H9 (cell line): ENCODE data around the gene MTHFS. TPM values are rescaled to one million over a fixed set of nuclear protein-coding genes. Genes with fewer than 3 reads are reported as not detected.

Experiments used
- DNase-seq: peaks from one replicate; pipeline ENCODE4 v3.0.0-alpha.2; 2017
- H2AFZ ChIP-seq: one replicate; pipeline ENCODE4 v1.6.1; 2013; ENCODE audit warnings: mild to moderate bottlenecking, low read length, control low read depth, moderate library complexity
- H2AK5ac ChIP-seq: 2 replicates; pipeline ENCODE4 v1.6.1; 2013; ENCODE audit warnings: low read length, control low read depth, mixed read lengths; ENCODE audit not compliant: insufficient read length
- H2BK120ac ChIP-seq: one replicate; pipeline ENCODE4 v1.6.1; 2013; ENCODE audit warnings: low read depth, mild to moderate bottlenecking, low read length, control low read depth, inconsistent platforms; ENCODE audit not compliant: poor library complexity, severe bottlenecking
- H2BK12ac ChIP-seq: 2 replicates; pipeline ENCODE4 v1.6.1; 2013; ENCODE audit warnings: low read length, control low read depth, mixed read lengths, low read depth; ENCODE audit not compliant: insufficient read length
- H2BK15ac ChIP-seq: 2 replicates; pipeline ENCODE4 v1.6.1; 2013; ENCODE audit warnings: low read depth, low read length, control low read depth
- H2BK20ac ChIP-seq: one replicate; pipeline ENCODE4 v1.6.1; 2013; ENCODE audit warnings: low read depth, mild to moderate bottlenecking, low read length, control low read depth, inconsistent platforms; ENCODE audit not compliant: poor library complexity, severe bottlenecking
- H2BK5ac ChIP-seq: 2 replicates; pipeline ENCODE4 v1.6.1; 2013; ENCODE audit warnings: low read length, control low read depth, mixed read lengths; ENCODE audit not compliant: insufficient read length
- H3K14ac ChIP-seq: 2 replicates; pipeline ENCODE4 v1.6.1; 2013; ENCODE audit warnings: low read length, control low read depth; ENCODE audit not compliant: insufficient read depth
- H3K18ac ChIP-seq: 2 replicates; pipeline ENCODE4 v1.6.1; 2013; ENCODE audit warnings: low read depth, mild to moderate bottlenecking, mixed read lengths, low read length, control low read depth; ENCODE audit not compliant: insufficient read length
- H3K23ac ChIP-seq: 2 replicates; pipeline ENCODE4 v1.6.1; 2013; ENCODE audit warnings: low read length, control low read depth, mixed read lengths, low read depth; ENCODE audit not compliant: insufficient read length
- H3K23me2 ChIP-seq: 2 replicates; pipeline ENCODE4 v1.6.1; 2013; ENCODE audit warnings: low read depth, mild to moderate bottlenecking, mixed read lengths, low read length, control low read depth; ENCODE audit not compliant: insufficient read length, poor library complexity, severe bottlenecking
- H3K27ac ChIP-seq: 2 replicates; pipeline ENCODE4 v1.5.1; 2013; ENCODE audit warnings: low read length, control low read depth, mixed read lengths, low read depth; ENCODE audit not compliant: insufficient read length
- H3K27me3 ChIP-seq: 2 replicates; pipeline ENCODE4 v1.6.1; 2013; ENCODE audit warnings: low read length, control low read depth, inconsistent platforms; ENCODE audit not compliant: insufficient read depth
- H3K4ac ChIP-seq: 2 replicates; pipeline ENCODE4 v1.6.1; 2013; ENCODE audit warnings: low read depth, mild to moderate bottlenecking, control low read depth, inconsistent platforms, low read length, moderate library complexity
- H3K4me1 ChIP-seq: 2 replicates; pipeline ENCODE4 v1.6.1; 2013; ENCODE audit warnings: low read length, control low read depth, inconsistent platforms; ENCODE audit not compliant: insufficient read depth
- H3K4me2 ChIP-seq: 2 replicates; pipeline ENCODE4 v1.6.1; 2013; ENCODE audit warnings: low read length, control low read depth, mixed read lengths; ENCODE audit not compliant: insufficient read length, insufficient read depth
- H3K56ac ChIP-seq: 2 replicates; pipeline ENCODE4 v1.6.1; 2013; ENCODE audit warnings: low read depth, mild to moderate bottlenecking, mixed read lengths, low read length, control low read depth; ENCODE audit not compliant: insufficient read length
- H3K79me1 ChIP-seq: 2 replicates; pipeline ENCODE4 v1.6.1; 2013; ENCODE audit warnings: low read depth, mild to moderate bottlenecking, moderate library complexity, low read length, control low read depth, inconsistent platforms; ENCODE audit not compliant: insufficient read depth, poor library complexity, severe bottlenecking
- H3K79me2 ChIP-seq: 2 replicates; pipeline ENCODE4 v1.6.1; 2013; ENCODE audit warnings: low read length, control low read depth, inconsistent platforms; ENCODE audit not compliant: insufficient read depth
- H3K9ac ChIP-seq: 2 replicates; pipeline ENCODE4 v1.6.1; 2013; ENCODE audit warnings: low read length, control low read depth, mixed read lengths; ENCODE audit not compliant: insufficient read length; ENCODE audit errors: extremely low read depth
- H3K9me3 ChIP-seq: one replicate; pipeline ENCODE4 v1.6.1; 2013; ENCODE audit warnings: low read depth, low read length, inconsistent platforms; ENCODE audit not compliant: control insufficient read depth
- H3T11ph ChIP-seq: one replicate; pipeline ENCODE4 v1.6.1; 2013; ENCODE audit warnings: mild to moderate bottlenecking, low read length, control low read depth, inconsistent platforms
- H4K20me1 ChIP-seq: one replicate; pipeline ENCODE4 v1.6.1; 2013; ENCODE audit not compliant: control insufficient read depth, insufficient read length, insufficient read depth
- H4K5ac ChIP-seq: 2 replicates; pipeline ENCODE4 v1.6.1; 2013; ENCODE audit warnings: low read depth, mild to moderate bottlenecking, mixed read lengths, low read length, control low read depth; ENCODE audit not compliant: insufficient read length
- H4K8ac ChIP-seq: replicated peaks from 2 replicates; pipeline ENCODE4 v1.6.1; 2013; ENCODE audit warnings: low read length, control low read depth, mixed read lengths, low read depth; ENCODE audit not compliant: insufficient read length
- H4K91ac ChIP-seq: 2 replicates; pipeline ENCODE4 v1.6.1; 2013; ENCODE audit warnings: low read depth, mild to moderate bottlenecking, moderate library complexity, mixed read lengths, low read length, control low read depth; ENCODE audit not compliant: insufficient read length
- H3K27ac Mint-ChIP-seq, 3 experiments: 2 replicates in 2 of 3; 3 replicates in 1 of 3; pipeline ENCODE4 v1.8.0; 2020 to 2021; ENCODE audit warnings: mixed read lengths in 3 of 3, mild to moderate bottlenecking in 1 of 3, moderate library complexity in 1 of 3
- H3K27me3 Mint-ChIP-seq: 2 replicates; pipeline ENCODE4 v1.8.0; 2021; ENCODE audit warnings: low read depth, mild to moderate bottlenecking, moderate library complexity, mixed read lengths
- H3K36me3 Mint-ChIP-seq, 3 experiments: 2 replicates in 2 of 3; 3 replicates in 1 of 3; pipeline ENCODE4 v1.8.0; 2020 to 2021; ENCODE audit warnings: low read depth in 3 of 3, mixed read lengths in 3 of 3; ENCODE audit not compliant: insufficient read depth in 1 of 3
- H3K4me1 Mint-ChIP-seq, 2 experiments: 2 replicates each; pipeline ENCODE4 v1.8.0; 2020; ENCODE audit warnings: mixed read lengths in 2 of 2
- H3K4me3 Mint-ChIP-seq, 2 experiments: 2 replicates in 1 of 2; 3 replicates in 1 of 2; pipeline ENCODE4 v1.8.0; 2020 to 2021; ENCODE audit warnings: mild to moderate bottlenecking in 2 of 2, mixed read lengths in 2 of 2, moderate library complexity in 1 of 2
- H3K9me3 Mint-ChIP-seq, 2 experiments: 2 replicates in 1 of 2; 3 replicates in 1 of 2; pipeline ENCODE4 v1.8.0; 2020; ENCODE audit warnings: mild to moderate bottlenecking in 2 of 2, mixed read lengths in 2 of 2, moderate library complexity in 1 of 2
- total RNA-seq: library from RNA; stranded (reverse); gene quantifications from 2 replicates; pipeline ENCODE4 v1.2.1, GENCODE V29; 2021
- TF ChIP-seq, protein P1 (sequence below): fragments of 200-600 bp; sonication (generic); conservative IDR thresholded peaks from 3 replicates; pipeline ENCODE4 v1.8.0; 2021; ENCODE audit warnings: antibody characterized with exemption, mild to moderate bottlenecking

MTHFS gene
- total RNA-seq, 1 experiment from 2014 or later, result 36.9 TPM

DNA sequence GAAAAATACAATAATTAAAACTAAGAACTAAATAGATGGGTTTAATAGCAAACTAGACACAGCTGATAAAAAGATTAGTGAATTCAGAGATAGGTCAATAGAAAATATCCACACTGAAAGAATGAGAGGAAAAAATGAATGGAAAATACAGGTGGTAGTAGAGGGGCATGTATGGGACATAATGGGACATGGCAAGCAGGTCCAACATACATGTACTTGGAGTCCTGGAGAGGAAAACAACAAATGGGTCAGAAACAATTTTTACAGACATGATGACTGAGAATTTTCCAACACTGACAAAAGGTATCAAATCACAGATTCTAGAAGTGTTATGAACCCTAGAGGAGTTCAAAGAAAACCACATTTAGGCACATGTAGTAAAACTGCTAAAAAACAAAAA is 68.4 kb downstream of the MTHFS start:
- Histone ChIP-seq H4K5ac (no peak overlapping the region), H3K23ac (no peak overlapping the region), H4K91ac (no peak overlapping the region), H2BK12ac (no peak overlapping the region), H3K4ac (no peak overlapping the region), H3K79me1 (no peaks in the 10 kb centered on the region), H2BK15ac (no peak overlapping the region), H2AFZ (no peak overlapping the region), H2AK5ac (no peak overlapping the region), H3K4me1 (no peaks in the 10 kb centered on the region), H3K23me2 (no peaks in the 10 kb centered on the region), H3K27ac (no peak overlapping the region), H3K4me2 (no peak overlapping the region), H3K27me3 (no peaks in the 10 kb centered on the region), H3K79me2 (no peaks in the 10 kb centered on the region), H2BK20ac (no peak overlapping the region), H3K18ac (no peak overlapping the region), H3K9ac (no peak overlapping the region), H4K20me1 (no peaks in the 10 kb centered on the region), H3T11ph (no peak overlapping the region), H4K8ac (no peak overlapping the region), H2BK5ac (no peak overlapping the region), H3K56ac (no peak overlapping the region), H2BK120ac (no peak overlapping the region), H3K14ac (no peak overlapping the region), H3K9me3 (no peaks in the 10 kb centered on the region)
- Mint-ChIP-seq H3K27me3 (no peaks in the 10 kb centered on the region), H3K36me3 (peaks cover 3 to 12% (median 7%) of the 10 kb centered on the region in 3 experiments), H3K9me3 (no peaks in the 10 kb centered on the region; a peak in 1 of 5 replicates), H3K4me1 (no peaks in the 10 kb centered on the region), H3K27ac (no peak overlapping the region), H3K4me3 (no peak overlapping the region)
- TF ChIP-seq, protein P1, sequence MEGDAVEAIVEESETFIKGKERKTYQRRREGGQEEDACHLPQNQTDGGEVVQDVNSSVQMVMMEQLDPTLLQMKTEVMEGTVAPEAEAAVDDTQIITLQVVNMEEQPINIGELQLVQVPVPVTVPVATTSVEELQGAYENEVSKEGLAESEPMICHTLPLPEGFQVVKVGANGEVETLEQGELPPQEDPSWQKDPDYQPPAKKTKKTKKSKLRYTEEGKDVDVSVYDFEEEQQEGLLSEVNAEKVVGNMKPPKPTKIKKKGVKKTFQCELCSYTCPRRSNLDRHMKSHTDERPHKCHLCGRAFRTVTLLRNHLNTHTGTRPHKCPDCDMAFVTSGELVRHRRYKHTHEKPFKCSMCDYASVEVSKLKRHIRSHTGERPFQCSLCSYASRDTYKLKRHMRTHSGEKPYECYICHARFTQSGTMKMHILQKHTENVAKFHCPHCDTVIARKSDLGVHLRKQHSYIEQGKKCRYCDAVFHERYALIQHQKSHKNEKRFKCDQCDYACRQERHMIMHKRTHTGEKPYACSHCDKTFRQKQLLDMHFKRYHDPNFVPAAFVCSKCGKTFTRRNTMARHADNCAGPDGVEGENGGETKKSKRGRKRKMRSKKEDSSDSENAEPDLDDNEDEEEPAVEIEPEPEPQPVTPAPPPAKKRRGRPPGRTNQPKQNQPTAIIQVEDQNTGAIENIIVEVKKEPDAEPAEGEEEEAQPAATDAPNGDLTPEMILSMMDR, result no peak
- no peak for DNase-seq
